IMR-90 (cell line): ENCODE data around the gene ARHGAP23.
"Not testable (repeated sequence)": the region's sequence is repeated elsewhere in the genome, so short reads cannot be mapped to it uniquely, and the experiment has no call there.

ENCODE experiments used
- CEBPB ChIP-seq: IDR thresholded peaks from 2 replicates; pipeline ENCODE4 v1.6.1; 2012; ENCODE audit warnings: low read depth, low read length, improper control_type of control experiment
- CTCF ChIP-seq: conservative IDR thresholded peaks from 2 replicates; pipeline ENCODE4 v1.5.1; 2012; ENCODE audit warnings: mild to moderate bottlenecking, low read depth, low read length, improper control_type of control experiment
- MXI1 ChIP-seq: IDR thresholded peaks from 2 replicates; pipeline ENCODE4 v1.6.1; 2012; ENCODE audit warnings: low read depth, mild to moderate bottlenecking, low read length, moderate library complexity, borderline replicate concordance
- POLR2A ChIP-seq: IDR thresholded peaks from 2 replicates; pipeline ENCODE4 v1.6.1; 2012; ENCODE audit warnings: mild to moderate bottlenecking, low read depth, low read length
- RAD21 ChIP-seq: IDR thresholded peaks from 2 replicates; pipeline ENCODE4 v1.6.1; 2012; ENCODE audit warnings: low read length, improper control_type of control experiment
- SMC3 ChIP-seq: fragments of 150-350 bp; IDR thresholded peaks from 2 replicates; pipeline ENCODE4 v1.6.1; 2016; ENCODE audit warnings: low read depth, mild to moderate bottlenecking, antibody characterized with exemption, low read length, moderate library complexity
- USF2 ChIP-seq: fragments of 150-350 bp; IDR thresholded peaks from 2 replicates; pipeline ENCODE4 v1.6.1; 2017; ENCODE audit warnings: mild to moderate bottlenecking, antibody characterized with exemption, low read length, low read depth

- not testable (repeated sequence) for TF ChIP-seq POLR2A, RAD21, CTCF, USF2, CEBPB, SMC3, MXI1
These were observed 99.9 kb downstream of the ARHGAP23 start for GRCh38 chr17:38528141-38528540.
